H1 (cell line): ENCODE data around the gene SUPT20H.

ENCODE experiments used
- BCL11A ChIP-seq, 2 experiments: IDR thresholded peaks; one replicate each; pipeline ENCODE4 v1.6.1; 2011; ENCODE audit warnings: low read depth in 2 of 2, low read length in 2 of 2, mild to moderate bottlenecking in 2 of 2
- CEBPB ChIP-seq: IDR thresholded peaks from 2 replicates; pipeline ENCODE4 v1.6.1; 2012; ENCODE audit warnings: low read depth, low read length
- CTCF ChIP-seq, 3 experiments: IDR thresholded peaks; 1 replicate in 2 of 3; 2 replicates in 1 of 3; pipeline versions ENCODE4 v1.5.1 to v1.6.1; 2011; ENCODE audit warnings: low read length in 3 of 3, mild to moderate bottlenecking in 3 of 3, inconsistent platforms in 2 of 3, low read depth in 1 of 3, moderate library complexity in 1 of 3; ENCODE audit not compliant: insufficient read depth in 1 of 3; ENCODE audit errors: control extremely low read depth in 1 of 3
- EZH2 ChIP-seq: fragments of 200-600 bp; sonication (generic); IDR thresholded peaks from 2 replicates; pipeline ENCODE4 v1.7.1; 2012; ENCODE audit warnings: low read depth, mild to moderate bottlenecking, moderate library complexity, low read length, inconsistent platforms; ENCODE audit not compliant: severe bottlenecking
- HDAC6 ChIP-seq: IDR thresholded peaks from one replicate; pipeline ENCODE4 v1.7.1; 2012; ENCODE audit warnings: low read depth, mild to moderate bottlenecking, inconsistent platforms, low read length, moderate library complexity
- KDM1A ChIP-seq: fragments of 200-600, 300-600 bp; sonication (generic); IDR thresholded peaks from 2 replicates; pipeline ENCODE4 v1.7.1; 2016; ENCODE audit warnings: mild to moderate bottlenecking, low read length, borderline replicate concordance
- POLR2A ChIP-seq, 2 experiments: IDR thresholded peaks; 1 replicate in 1 of 2; 2 replicates in 1 of 2; pipeline ENCODE4 v1.6.1; 2011; ENCODE audit warnings: low read depth in 2 of 2, low read length in 2 of 2, mild to moderate bottlenecking in 2 of 2; ENCODE audit errors: control extremely low read depth in 1 of 2
- POLR2AphosphoS5 ChIP-seq: IDR thresholded peaks from 2 replicates; pipeline ENCODE4 v1.6.1; 2011; ENCODE audit warnings: low read depth, low read length
- SP1 ChIP-seq: IDR thresholded peaks from 2 replicates; pipeline ENCODE4 v1.6.1; 2011; ENCODE audit warnings: low read depth, low read length
- TAF1 ChIP-seq: IDR thresholded peaks from 2 replicates; pipeline ENCODE4 v1.6.1; 2011; ENCODE audit warnings: mild to moderate bottlenecking, low read depth, low read length
- USF2 ChIP-seq: IDR thresholded peaks from 2 replicates; pipeline ENCODE4 v1.6.1; 2011; ENCODE audit warnings: low read length, improper control_type of control experiment
- ZNF274 ChIP-seq: IDR thresholded peaks from 2 replicates; pipeline ENCODE4 v1.7.0; 2012; ENCODE audit warnings: low read length, borderline replicate concordance; ENCODE audit errors: extremely low read depth
- TF ChIP-seq, protein P1 (sequence below): IDR thresholded peaks from 2 replicates; pipeline ENCODE4 v1.6.1; 2011; ENCODE audit warnings: low read depth, mild to moderate bottlenecking, low read length; ENCODE audit not compliant: insufficient read depth
- TF ChIP-seq, protein P2 (sequence below): fragments of 300-600 bp; sonication (generic); IDR thresholded peaks from 2 replicates; pipeline ENCODE4 v1.7.1; 2012; ENCODE audit warnings: low read length, moderate library complexity, mild to moderate bottlenecking, inconsistent platforms; ENCODE audit not compliant: insufficient replicate concordance

- TF ChIP-seq, protein P1, sequence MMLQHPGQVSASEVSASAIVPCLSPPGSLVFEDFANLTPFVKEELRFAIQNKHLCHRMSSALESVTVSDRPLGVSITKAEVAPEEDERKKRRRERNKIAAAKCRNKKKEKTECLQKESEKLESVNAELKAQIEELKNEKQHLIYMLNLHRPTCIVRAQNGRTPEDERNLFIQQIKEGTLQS, result no peak
- TF ChIP-seq ZNF274 (no peak), HDAC6 (no peak), CTCF (IDR thresholded peaks at IDR 0.05; ENCODE audit: control extremely low read depth in 1 of 3, insufficient read depth in 1 of 3, low read depth in 1 of 3, low read length in 3 of 3) (no peak), SP1 (no peak), KDM1A (no peak), USF2 (no peak), POLR2A (IDR thresholded peaks at IDR 0.05; ENCODE audit: control extremely low read depth in 1 of 2, low read depth in 2 of 2, low read length in 2 of 2) (no peak), POLR2AphosphoS5 (peak; percentile 36; the same call in 1 of the 2 replicates), EZH2 (no peak), TAF1 (no peak), CEBPB (no peak), BCL11A (IDR thresholded peaks at IDR 0.05; ENCODE audit: low read depth in 2 of 2, low read length in 2 of 2) (no peak)
- TF ChIP-seq, protein P2, sequence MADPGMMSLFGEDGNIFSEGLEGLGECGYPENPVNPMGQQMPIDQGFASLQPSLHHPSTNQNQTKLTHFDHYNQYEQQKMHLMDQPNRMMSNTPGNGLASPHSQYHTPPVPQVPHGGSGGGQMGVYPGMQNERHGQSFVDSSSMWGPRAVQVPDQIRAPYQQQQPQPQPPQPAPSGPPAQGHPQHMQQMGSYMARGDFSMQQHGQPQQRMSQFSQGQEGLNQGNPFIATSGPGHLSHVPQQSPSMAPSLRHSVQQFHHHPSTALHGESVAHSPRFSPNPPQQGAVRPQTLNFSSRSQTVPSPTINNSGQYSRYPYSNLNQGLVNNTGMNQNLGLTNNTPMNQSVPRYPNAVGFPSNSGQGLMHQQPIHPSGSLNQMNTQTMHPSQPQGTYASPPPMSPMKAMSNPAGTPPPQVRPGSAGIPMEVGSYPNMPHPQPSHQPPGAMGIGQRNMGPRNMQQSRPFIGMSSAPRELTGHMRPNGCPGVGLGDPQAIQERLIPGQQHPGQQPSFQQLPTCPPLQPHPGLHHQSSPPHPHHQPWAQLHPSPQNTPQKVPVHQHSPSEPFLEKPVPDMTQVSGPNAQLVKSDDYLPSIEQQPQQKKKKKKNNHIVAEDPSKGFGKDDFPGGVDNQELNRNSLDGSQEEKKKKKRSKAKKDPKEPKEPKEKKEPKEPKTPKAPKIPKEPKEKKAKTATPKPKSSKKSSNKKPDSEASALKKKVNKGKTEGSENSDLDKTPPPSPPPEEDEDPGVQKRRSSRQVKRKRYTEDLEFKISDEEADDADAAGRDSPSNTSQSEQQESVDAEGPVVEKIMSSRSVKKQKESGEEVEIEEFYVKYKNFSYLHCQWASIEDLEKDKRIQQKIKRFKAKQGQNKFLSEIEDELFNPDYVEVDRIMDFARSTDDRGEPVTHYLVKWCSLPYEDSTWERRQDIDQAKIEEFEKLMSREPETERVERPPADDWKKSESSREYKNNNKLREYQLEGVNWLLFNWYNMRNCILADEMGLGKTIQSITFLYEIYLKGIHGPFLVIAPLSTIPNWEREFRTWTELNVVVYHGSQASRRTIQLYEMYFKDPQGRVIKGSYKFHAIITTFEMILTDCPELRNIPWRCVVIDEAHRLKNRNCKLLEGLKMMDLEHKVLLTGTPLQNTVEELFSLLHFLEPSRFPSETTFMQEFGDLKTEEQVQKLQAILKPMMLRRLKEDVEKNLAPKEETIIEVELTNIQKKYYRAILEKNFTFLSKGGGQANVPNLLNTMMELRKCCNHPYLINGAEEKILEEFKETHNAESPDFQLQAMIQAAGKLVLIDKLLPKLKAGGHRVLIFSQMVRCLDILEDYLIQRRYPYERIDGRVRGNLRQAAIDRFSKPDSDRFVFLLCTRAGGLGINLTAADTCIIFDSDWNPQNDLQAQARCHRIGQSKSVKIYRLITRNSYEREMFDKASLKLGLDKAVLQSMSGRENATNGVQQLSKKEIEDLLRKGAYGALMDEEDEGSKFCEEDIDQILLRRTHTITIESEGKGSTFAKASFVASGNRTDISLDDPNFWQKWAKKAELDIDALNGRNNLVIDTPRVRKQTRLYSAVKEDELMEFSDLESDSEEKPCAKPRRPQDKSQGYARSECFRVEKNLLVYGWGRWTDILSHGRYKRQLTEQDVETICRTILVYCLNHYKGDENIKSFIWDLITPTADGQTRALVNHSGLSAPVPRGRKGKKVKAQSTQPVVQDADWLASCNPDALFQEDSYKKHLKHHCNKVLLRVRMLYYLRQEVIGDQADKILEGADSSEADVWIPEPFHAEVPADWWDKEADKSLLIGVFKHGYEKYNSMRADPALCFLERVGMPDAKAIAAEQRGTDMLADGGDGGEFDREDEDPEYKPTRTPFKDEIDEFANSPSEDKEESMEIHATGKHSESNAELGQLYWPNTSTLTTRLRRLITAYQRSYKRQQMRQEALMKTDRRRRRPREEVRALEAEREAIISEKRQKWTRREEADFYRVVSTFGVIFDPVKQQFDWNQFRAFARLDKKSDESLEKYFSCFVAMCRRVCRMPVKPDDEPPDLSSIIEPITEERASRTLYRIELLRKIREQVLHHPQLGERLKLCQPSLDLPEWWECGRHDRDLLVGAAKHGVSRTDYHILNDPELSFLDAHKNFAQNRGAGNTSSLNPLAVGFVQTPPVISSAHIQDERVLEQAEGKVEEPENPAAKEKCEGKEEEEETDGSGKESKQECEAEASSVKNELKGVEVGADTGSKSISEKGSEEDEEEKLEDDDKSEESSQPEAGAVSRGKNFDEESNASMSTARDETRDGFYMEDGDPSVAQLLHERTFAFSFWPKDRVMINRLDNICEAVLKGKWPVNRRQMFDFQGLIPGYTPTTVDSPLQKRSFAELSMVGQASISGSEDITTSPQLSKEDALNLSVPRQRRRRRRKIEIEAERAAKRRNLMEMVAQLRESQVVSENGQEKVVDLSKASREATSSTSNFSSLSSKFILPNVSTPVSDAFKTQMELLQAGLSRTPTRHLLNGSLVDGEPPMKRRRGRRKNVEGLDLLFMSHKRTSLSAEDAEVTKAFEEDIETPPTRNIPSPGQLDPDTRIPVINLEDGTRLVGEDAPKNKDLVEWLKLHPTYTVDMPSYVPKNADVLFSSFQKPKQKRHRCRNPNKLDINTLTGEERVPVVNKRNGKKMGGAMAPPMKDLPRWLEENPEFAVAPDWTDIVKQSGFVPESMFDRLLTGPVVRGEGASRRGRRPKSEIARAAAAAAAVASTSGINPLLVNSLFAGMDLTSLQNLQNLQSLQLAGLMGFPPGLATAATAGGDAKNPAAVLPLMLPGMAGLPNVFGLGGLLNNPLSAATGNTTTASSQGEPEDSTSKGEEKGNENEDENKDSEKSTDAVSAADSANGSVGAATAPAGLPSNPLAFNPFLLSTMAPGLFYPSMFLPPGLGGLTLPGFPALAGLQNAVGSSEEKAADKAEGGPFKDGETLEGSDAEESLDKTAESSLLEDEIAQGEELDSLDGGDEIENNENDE, result no peak
Observed at GRCh38 chr13:37009692-37010091, 49.8 kb downstream of the SUPT20H start.
